ENCODE data around the gene TMEM255A.
A peak's percentile ranks its signal among the peaks of the same experiment; 100 is the strongest.

TMEM255A gene

GRCh38 chrX:120269373-120270035, 41.8 kb downstream of the TMEM255A start:
- DNase-seq (ENCODE audit: low read depth in 2 of 2) = no peak

DNA sequence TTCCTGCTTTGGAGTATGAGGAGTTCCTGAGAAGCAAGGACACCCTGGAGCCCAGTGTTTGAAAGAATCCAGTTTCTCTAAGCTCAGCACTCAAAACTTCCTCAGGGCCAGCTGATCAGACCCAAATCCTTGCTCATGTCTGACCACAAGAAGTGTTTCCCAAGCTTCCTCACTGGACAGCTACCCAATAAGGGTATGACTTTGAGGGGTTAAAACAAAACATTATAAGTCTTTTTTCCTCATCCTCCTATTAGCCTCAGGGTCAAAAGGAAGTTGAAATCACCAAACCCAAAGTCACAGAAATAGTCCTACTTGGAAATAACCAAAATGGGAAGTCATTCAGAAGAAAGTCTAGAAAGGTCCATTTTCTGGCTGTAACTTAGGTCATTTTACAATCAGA, 46.9 kb downstream of the TMEM255A start:
- DNase-seq (ENCODE audit: low read depth in 2 of 2) = no peak

DNA sequence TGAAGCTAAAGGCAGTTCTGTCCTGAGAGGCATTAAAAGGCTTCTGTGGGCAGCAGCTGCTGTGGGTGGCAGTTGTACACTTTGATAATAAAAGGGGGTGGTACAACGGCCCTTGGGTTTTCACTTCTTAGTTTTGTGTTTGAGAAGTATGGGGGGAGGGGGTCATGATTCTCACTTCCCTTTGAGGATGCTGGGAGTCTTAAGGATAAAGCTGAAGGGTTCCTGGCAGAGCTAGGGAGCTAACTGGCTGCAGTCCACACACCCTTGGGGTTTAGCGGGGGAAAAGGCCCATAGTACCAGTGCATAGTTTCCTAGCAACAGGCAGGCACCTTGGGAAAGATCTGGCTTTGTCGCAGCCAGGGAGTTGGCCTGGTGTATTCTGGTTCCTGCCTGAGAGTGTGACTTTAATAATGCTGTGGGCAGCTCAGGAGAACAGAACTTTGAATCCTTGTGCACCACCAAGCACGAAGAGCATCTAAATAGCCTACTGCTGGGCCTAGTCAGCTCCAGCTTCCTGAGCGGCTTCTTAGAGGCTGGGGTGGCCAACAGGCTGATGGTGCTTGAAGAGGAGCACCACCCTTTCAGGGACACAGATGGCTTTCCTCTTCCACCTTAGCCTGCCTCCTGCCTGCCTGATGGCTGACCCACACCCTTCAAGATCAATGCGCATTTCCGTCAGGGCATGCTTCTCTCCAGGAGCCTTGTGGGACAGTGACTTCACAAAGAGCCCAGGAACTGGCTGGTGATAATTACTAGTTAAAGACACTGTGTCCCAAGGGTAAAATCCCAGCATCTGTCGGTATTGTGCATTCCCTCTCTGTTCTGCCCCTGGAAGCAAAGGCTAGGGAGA, 48.2 kb downstream of the TMEM255A start:
- no peak for DNase-seq (ENCODE audit: low read depth in 2 of 2)

GRCh38 chrX:120260369-120260768, 50.9 kb downstream of the TMEM255A start:
- DNase-seq (ENCODE audit: low read depth in 2 of 2) = no peak

DNA sequence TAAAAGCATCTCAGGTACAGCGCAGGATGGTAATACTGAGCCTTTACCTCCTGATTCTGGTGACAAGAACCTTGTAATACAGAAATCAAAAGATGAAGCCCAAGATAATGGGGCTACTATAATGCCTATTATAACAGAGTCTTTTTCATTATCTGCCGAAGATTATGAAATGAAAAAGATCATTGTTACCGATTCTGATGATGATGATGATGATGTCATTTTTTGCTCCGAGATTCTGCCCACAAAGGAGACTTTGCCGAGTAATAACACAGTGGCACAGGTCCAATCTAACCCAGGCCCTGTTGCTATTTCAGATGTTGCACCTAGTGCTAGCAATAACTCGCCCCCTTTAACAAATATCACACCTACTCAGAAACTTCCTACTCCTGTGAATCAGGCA, 57.5 kb downstream of the TMEM255A start:
- no peak for DNase-seq (ENCODE audit: low read depth in 2 of 2)

DNA sequence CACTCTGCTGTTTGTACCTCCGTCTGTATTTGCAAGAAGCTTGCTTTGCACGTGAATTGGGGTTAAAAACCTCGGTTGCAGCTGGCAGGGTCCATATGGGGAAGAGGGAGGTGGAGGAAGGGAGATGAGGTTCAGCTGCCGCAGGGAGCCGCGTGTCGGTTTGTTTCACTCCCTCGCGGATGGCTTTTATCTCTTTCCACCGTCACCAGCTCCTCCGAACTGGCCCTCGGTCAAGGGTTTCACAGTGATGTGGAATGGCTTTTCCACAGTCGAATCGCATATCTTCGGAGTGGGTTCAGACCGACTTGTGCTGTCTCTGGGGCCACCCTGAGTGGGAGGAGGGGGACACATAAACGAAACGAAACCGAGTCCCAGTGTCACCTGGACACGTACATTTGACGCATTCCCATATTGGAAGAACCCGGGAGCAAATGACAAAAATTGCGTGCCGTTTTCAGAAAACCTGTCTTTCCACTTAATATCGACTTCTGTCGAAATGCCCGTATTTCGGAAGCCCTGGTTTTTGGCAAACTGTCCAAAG, 59.7 kb downstream of the TMEM255A start:
- DNase-seq (ENCODE audit: low read depth in 2 of 2) = no peak

DNA sequence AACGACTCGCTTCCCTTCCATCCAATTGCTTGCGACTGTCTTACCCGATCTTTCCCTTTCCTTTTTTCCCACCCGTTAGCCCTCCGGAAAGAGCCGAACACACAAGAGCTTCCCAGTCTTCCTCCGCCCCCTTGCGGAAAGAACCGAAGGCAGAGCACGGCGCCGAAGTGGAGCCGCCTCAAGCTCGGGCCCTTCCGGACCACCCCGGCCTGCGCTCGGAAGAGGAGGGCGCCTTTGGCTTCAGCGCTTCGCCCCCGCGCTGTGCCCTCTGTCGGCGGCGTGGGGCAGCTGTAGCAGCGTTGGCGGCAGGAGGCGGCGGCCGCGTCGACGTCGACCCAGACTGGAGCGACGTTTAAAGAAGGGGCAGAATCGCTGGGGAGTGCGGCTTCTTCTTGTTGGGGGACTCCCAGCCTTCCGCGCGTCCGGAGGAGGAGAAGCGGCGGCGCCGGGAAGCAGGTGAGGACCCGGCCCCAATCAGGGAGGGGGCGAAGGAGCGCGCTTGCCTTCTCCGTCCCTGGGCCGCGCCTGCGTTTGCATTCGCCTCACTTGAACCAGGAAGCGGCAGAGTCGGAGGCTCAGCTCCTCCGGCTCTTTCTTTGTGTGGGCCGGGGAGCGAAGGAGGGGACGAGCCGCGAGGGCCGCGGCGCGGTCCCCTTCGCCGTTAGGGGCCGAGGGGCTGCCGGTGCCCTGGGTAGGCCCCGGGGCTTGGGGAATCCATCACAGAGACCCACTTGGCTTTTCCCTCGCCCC, 60.6 kb downstream of the TMEM255A start, which contains the start of gene ZBTB33:
Gene ZBTB33 (plus strand): TSS at position 291 of the 750 bp plus-strand sequence. CDS start 2,604 bp downstream, outside the sequence.
- peak; percentile 79 to 80 for DNase-seq (ENCODE audit: low read depth in 2 of 2)

DNA sequence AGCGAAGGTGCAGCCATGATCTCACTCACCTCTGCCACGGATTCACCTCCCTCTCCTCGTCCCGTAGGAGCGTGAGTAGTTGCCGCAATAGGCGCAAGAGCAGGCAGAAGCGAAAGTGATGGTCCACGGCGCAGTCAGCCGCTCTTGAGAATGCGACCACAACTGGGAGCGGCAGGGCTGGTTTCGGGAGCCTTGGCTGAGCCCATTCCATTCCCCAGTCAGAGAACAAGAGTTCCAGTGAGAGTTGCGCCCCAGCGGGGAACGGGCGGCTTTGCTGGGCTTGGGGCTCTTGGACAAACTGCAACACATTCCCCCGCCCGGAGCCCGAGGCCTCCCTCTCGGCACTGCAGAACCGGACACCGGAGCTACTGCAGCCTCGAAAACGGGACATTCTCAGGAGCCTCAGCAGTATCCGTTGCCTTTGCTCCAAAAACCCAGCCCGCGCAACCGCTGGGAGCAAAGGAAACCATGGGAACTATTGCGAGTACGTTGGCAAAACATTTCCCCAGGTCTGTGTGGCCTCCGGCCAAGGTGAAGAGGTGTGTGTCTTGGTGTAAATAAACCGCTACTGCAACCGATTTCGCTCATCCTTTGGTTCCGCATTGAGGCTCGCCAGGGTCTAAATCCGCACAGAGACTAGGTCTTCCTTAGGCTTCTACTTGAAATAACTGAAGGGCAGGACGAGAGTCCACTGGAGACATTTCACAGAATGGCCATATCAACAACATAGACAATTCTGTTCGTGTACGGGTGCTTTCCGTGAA, 66.3 kb downstream of the TMEM255A start:
- DNase-seq (ENCODE audit: low read depth in 2 of 2) = peak in 1 of 2 donors; percentile 25

GRCh38 chrX:120244395-120244734, 66.9 kb downstream of the TMEM255A start:
- DNase-seq (ENCODE audit: low read depth in 2 of 2) = no peak

- DNase-seq (ENCODE audit: low read depth in 2 of 2) = no peak
Observed at GRCh38 chrX:120242813-120243212, 68.4 kb downstream of the TMEM255A start.

GRCh38 chrX:120238933-120239332, 72.3 kb downstream of the TMEM255A start:
- DNase-seq (ENCODE audit: low read depth in 2 of 2) = no peak

GRCh38 chrX:120236687-120237479, 74.4 kb downstream of the TMEM255A start:
- no peak for DNase-seq (ENCODE audit: low read depth in 2 of 2)

- DNase-seq (ENCODE audit: low read depth in 2 of 2) = no peak
Observed at GRCh38 chrX:120235284-120235683, 76.0 kb downstream of the TMEM255A start.

GRCh38 chrX:120228187-120228908, 82.9 kb downstream of the TMEM255A start:
- DNase-seq (ENCODE audit: low read depth in 2 of 2) = no peak

- no peak for DNase-seq (ENCODE audit: low read depth in 2 of 2)
Observed at GRCh38 chrX:120224388-120224787, 86.9 kb downstream of the TMEM255A start.

DNA sequence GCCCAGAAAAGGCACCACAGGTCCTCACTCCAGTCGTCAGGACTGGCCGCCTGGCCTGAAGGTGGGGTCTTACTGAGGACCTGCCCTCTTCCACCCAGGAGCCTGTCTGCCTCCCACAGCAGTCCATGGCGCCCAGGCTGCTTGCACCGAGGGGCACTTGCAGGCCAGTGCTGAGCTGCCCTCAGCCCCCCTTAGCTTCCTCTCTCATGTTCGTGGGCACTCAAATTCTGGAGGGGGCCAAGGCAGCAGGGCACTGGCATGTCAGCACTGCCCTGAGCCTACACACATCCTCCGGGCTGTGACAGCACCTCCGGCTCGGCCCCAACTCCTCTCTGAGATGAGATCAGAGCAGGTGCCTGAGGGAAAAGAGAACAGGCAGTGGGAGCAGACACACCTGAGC, 87.9 kb downstream of the TMEM255A start:
- DNase-seq (ENCODE audit: low read depth in 2 of 2) = no peak

- peak; percentile 15 to 25 for DNase-seq (ENCODE audit: low read depth in 2 of 2)
Observed at GRCh38 chrX:120213438-120214265, 97.6 kb downstream of the TMEM255A start.
